Keratinocyte (primary cell): ENCODE results near the gene FNDC3B. TPM values are rescaled to one million over a fixed set of nuclear protein-coding genes. Genes with fewer than 3 reads are reported as not detected.

Source experiments
- DNase-seq: peaks from one replicate; pipeline ENCODE4 v3.0.0-alpha.2; 2011; ENCODE audit warnings: low read depth, missing footprints, low spot score
- FAIRE-seq: peaks from 2 replicates; lab custom pipeline; 2011; peaks lifted over from hg19 to GRCh38; lab: Jason Lieb, UNC
- H2AFZ ChIP-seq: 2 replicates; pipeline ENCODE4 v1.6.0; 2012; ENCODE audit warnings: low read length, control low read depth, inconsistent platforms; ENCODE audit not compliant: control insufficient read depth
- H3K27ac ChIP-seq: 2 replicates; pipeline ENCODE4 v1.5.1; 2011; ENCODE audit warnings: low read length; ENCODE audit not compliant: control insufficient read depth, insufficient read depth
- H3K27me3 ChIP-seq: 3 replicates; pipeline ENCODE4 v1.6.0; 2011; ENCODE audit warnings: low read length; ENCODE audit not compliant: control insufficient read depth, insufficient read depth; ENCODE audit errors: extremely low read depth
- H3K36me3 ChIP-seq, 2 experiments: 2 replicates in 1 of 2; 3 replicates in 1 of 2; pipeline ENCODE4 v1.5.1; 2011; ENCODE audit warnings: low read length in 2 of 2, mild to moderate bottlenecking in 1 of 2; ENCODE audit not compliant: control insufficient read depth in 2 of 2, insufficient read depth in 2 of 2; ENCODE audit errors: extremely low read depth in 1 of 2
- H3K4me1 ChIP-seq: 3 replicates; pipeline ENCODE4 v1.5.1; 2011; ENCODE audit warnings: low read length; ENCODE audit not compliant: control insufficient read depth, insufficient read depth; ENCODE audit errors: extremely low read depth
- H3K4me2 ChIP-seq: 3 replicates; pipeline ENCODE4 v1.6.0; 2011; ENCODE audit warnings: low read depth, low read length; ENCODE audit not compliant: control insufficient read depth, insufficient read depth; ENCODE audit errors: extremely low read depth
- H3K4me3 ChIP-seq, 3 experiments: fragments of 200-600 bp in 1 of 3; sonication (generic) in 1 of 3; 2 replicates in 2 of 3; 3 replicates in 1 of 3; pipeline ENCODE4 v1.5.1; 2011 to 2016; ENCODE audit warnings: low read length in 3 of 3, mild to moderate bottlenecking in 3 of 3, control low read depth in 2 of 3, inconsistent platforms in 1 of 3, low read depth in 1 of 3, mixed read lengths in 1 of 3, mixed run types in 1 of 3, moderate library complexity in 1 of 3; ENCODE audit not compliant: control insufficient read depth in 2 of 3, insufficient read depth in 2 of 3; ENCODE audit errors: extremely low read depth in 1 of 3
- H3K79me2 ChIP-seq: 2 replicates; pipeline ENCODE4 v1.6.0; 2012; ENCODE audit warnings: low read length; ENCODE audit not compliant: control insufficient read depth, insufficient read depth
- H3K9ac ChIP-seq: 3 replicates; pipeline ENCODE4 v1.6.0; 2011; ENCODE audit warnings: low read length; ENCODE audit not compliant: control insufficient read depth, insufficient read depth; ENCODE audit errors: extremely low read depth
- H3K9me1 ChIP-seq: 3 replicates; pipeline ENCODE4 v1.6.0; 2011; ENCODE audit warnings: low read length; ENCODE audit not compliant: control insufficient read depth, insufficient read depth; ENCODE audit errors: extremely low read depth
- H3K9me3 ChIP-seq: 2 replicates; pipeline ENCODE4 v1.5.1; 2012; ENCODE audit warnings: low read depth, low read length; ENCODE audit not compliant: control insufficient read depth
- H4K20me1 ChIP-seq: 3 replicates; pipeline ENCODE4 v1.6.0; 2011; ENCODE audit warnings: low read length; ENCODE audit not compliant: control insufficient read depth, insufficient read depth; ENCODE audit errors: extremely low read depth
- EZH2 ChIP-seq: IDR thresholded peaks from one replicate; pipeline ENCODE4 v1.6.1; 2012; ENCODE audit warnings: inconsistent platforms, mild to moderate bottlenecking, low read length, moderate library complexity
- dilution Hi-C: fragments of 300-500 bp; cut with MboI; formaldehyde crosslinking; loops from one replicate; pipeline ENCODE4 v1.7.0; 2020; ENCODE audit warnings: low sequenced_read_pairs; ENCODE audit not compliant: extremely low pct_ligation_motif_present
- polyA plus RNA-seq, 5 experiments: library from polyadenylated mRNA; depleted of rRNA in 3 of 5; stranded (reverse) in 3 of 5; stranded (forward) in 1 of 5; unstranded in 1 of 5; fragments of >200 nt; gene quantifications; 1 replicate in 1 of 5; 2 replicates in 3 of 5; 3 replicates in 1 of 5; pipeline versions ENCODE4 v1.2.1 to v1.2.3, GENCODE V29; 2011 to 2012; ENCODE audit warnings: missing spikeins in 2 of 5, low read depth in 1 of 5, low replicate concordance in 1 of 5
- TF ChIP-seq, protein P1 (sequence below), 3 experiments: IDR thresholded peaks in 1 of 3; conservative IDR thresholded peaks in 1 of 3; optimal IDR thresholded peaks in 1 of 3; 2 replicates in 2 of 3; 3 replicates in 1 of 3; pipeline versions ENCODE3 to v1.5.1; 2011; ENCODE audit warnings: low read length in 3 of 3, mild to moderate bottlenecking in 3 of 3, moderate library complexity in 2 of 3, control low read depth in 1 of 3, inconsistent platforms in 1 of 3; ENCODE audit not compliant: insufficient read depth in 2 of 3; ENCODE audit errors: extremely low read depth in 1 of 3

FNDC3B gene
- polyA plus RNA-seq, 1 donor (not counting 4 experiments of a cell fraction or from before 2014, with no cell fraction given) = 31.4 TPM

DNA sequence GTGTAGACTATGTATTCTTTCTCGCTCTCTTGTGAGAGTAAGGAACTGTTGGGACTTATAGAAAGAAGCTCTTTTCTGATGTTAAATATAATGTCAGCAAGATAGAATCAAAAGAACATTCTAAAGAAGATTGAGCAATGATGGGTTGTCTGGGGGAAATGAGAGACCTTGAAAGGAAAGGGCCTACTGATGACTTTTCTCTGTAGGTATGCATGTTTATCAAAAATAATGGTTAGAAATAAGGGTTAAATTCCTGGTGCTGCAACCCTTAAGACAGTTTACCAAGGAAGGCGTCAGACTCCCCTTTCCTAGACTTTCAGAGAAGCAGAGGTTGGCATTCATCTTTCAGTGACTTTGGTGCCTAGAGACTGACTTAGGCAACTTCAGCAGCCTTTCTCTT, 339.1 kb downstream of the FNDC3B start:
- FAIRE-seq (no peak), DNase-seq (no peak)
- H3K9ac ChIP-seq = no peak overlapping the region
- peaks cover 19% of the 10 kb centered on the region in 2 experiments for H3K36me3 ChIP-seq
- no peak overlapping the region for H2AFZ ChIP-seq
- H3K27me3 ChIP-seq = no peaks in the 10 kb centered on the region
- H3K4me1 ChIP-seq = no peaks in the 10 kb centered on the region
- H4K20me1 ChIP-seq = no peaks in the 10 kb centered on the region
- dilution Hi-C loops = no loop called here
- H3K4me2 ChIP-seq = no peak overlapping the region
- H3K9me1 ChIP-seq = no peaks in the 10 kb centered on the region
- H3K9me3 ChIP-seq = no peaks in the 10 kb centered on the region
- H3K4me3 ChIP-seq = no peak overlapping the region
- H3K27ac ChIP-seq = no peak overlapping the region
- TF ChIP-seq, protein P1, sequence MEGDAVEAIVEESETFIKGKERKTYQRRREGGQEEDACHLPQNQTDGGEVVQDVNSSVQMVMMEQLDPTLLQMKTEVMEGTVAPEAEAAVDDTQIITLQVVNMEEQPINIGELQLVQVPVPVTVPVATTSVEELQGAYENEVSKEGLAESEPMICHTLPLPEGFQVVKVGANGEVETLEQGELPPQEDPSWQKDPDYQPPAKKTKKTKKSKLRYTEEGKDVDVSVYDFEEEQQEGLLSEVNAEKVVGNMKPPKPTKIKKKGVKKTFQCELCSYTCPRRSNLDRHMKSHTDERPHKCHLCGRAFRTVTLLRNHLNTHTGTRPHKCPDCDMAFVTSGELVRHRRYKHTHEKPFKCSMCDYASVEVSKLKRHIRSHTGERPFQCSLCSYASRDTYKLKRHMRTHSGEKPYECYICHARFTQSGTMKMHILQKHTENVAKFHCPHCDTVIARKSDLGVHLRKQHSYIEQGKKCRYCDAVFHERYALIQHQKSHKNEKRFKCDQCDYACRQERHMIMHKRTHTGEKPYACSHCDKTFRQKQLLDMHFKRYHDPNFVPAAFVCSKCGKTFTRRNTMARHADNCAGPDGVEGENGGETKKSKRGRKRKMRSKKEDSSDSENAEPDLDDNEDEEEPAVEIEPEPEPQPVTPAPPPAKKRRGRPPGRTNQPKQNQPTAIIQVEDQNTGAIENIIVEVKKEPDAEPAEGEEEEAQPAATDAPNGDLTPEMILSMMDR (optimal IDR thresholded peaks at IDR 0.05 in 1 of 3, IDR thresholded peaks at IDR 0.05 in 1 of 3, conservative IDR thresholded peaks at IDR 0.05 in 1 of 3; ENCODE audit: extremely low read depth in 1 of 3, insufficient read depth in 2 of 3, low read length in 3 of 3) = no peak
- no peak for TF ChIP-seq EZH2
- no peaks in the 10 kb centered on the region for H3K79me2 ChIP-seq

DNA sequence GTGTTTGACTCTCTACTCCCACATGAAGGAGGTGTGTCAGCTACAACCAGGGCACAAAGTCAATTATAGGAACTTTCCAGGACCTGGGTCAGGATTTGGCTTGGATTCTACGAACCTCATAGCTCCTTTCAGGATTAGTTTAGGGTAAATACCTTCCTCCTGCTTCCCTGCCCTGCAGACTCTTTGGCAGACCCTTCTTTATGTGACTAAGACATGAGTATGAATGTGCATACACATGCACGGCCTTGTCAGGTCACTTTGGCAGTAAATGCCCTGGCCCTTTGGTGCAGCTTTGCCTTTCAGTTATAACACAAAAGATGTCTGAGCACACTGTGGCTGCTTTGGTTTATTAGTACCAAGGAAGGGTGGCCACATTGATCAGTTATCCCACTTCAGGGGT, 340.0 kb downstream of the FNDC3B start:
- DNase-seq = no peak
- Histone ChIP-seq H3K9ac (no peak overlapping the region), H3K4me2 (no peak overlapping the region), H3K4me3 (no peak overlapping the region), H3K27me3 (no peaks in the 10 kb centered on the region), H2AFZ (no peak overlapping the region), H4K20me1 (no peaks in the 10 kb centered on the region), H3K27ac (no peak overlapping the region), H3K4me1 (no peaks in the 10 kb centered on the region), H3K79me2 (no peaks in the 10 kb centered on the region), H3K9me1 (no peaks in the 10 kb centered on the region), H3K9me3 (no peaks in the 10 kb centered on the region), H3K36me3 (peaks cover 17 to 19% of the 10 kb centered on the region in 2 experiments)
- no peak for FAIRE-seq
- TF ChIP-seq, protein P1 (optimal IDR thresholded peaks at IDR 0.05 in 1 of 3, IDR thresholded peaks at IDR 0.05 in 1 of 3, conservative IDR thresholded peaks at IDR 0.05 in 1 of 3; ENCODE audit: extremely low read depth in 1 of 3, insufficient read depth in 2 of 3, low read length in 3 of 3) = no peak
- TF ChIP-seq EZH2 = no peak
- dilution Hi-C loops = no loop called here
